Measurements from ENCODE around the gene PKHD1. TPM values are rescaled to one million over a fixed set of nuclear protein-coding genes. Genes with fewer than 3 reads are reported as not detected.

The PKHD1 gene
- total and polyA plus RNA-seq, 2 of the 8 experiments (the other 6 are each of a cell fraction or from before 2014, with no cell fraction given) = 0.06 to 0.09 TPM

DNA sequence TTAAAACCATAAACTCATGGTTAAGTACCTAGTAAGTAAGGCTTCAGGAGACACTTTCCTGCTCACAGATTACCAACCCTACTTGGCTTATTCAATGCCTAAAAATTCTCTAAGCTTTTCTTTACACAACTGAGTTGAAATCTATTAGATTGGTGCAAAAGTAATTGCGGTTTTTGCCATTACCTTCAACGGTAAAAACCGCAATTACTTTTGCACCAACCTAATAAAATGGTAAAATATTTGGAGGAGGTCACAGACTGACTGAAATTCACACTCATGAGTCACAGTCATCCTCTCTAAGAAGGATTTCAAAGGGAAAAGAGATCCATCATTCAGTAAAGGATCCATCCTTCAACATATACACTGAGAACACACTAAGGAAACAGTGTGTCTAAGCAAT is 25.9 kb downstream of the PKHD1 start:
- Histone ChIP-seq H2BK120ac (replicated peaks; ENCODE audit: low read depth, low read length) (no peak overlapping the region), H3K14ac (ENCODE audit: insufficient read length) (no peak overlapping the region), H2BK15ac (ENCODE audit: low read length) (no peak overlapping the region), H3K9me3 (ENCODE audit: insufficient read depth in 2 of 2, low read depth in 1 of 2, low read length in 1 of 2) (no peaks in the 10 kb centered on the region), H2AFZ (ENCODE audit: low read length) (no peak overlapping the region), H4K5ac (ENCODE audit: insufficient read length, low read depth, low read length) (no peak overlapping the region), H3K56ac (replicated peaks; ENCODE audit: insufficient read length, low read depth, low read length) (no peak overlapping the region), H3K79me1 (ENCODE audit: low read depth, low read length) (no peaks in the 10 kb centered on the region), H3K27ac (ENCODE audit: low read depth, low read length) (no peak overlapping the region), H2BK5ac (ENCODE audit: low read depth, low read length) (no peak overlapping the region), H3K4ac (replicated peaks; ENCODE audit: insufficient read length, low read depth, low read length) (no peak overlapping the region), H2BK20ac (ENCODE audit: low read length) (no peak overlapping the region), H2BK12ac (ENCODE audit: low read depth, low read length) (no peak overlapping the region), H4K20me1 (replicated peaks in 1 of 2; ENCODE audit: control insufficient read depth in 1 of 2, insufficient read depth in 2 of 2, low read length in 2 of 2) (no peaks in the 10 kb centered on the region), H3K23ac (ENCODE audit: insufficient read length) (no peak overlapping the region), H3K27me3 (replicated peaks in 1 of 4; ENCODE audit: control insufficient read depth in 3 of 4, extremely low read depth in 1 of 4, insufficient read depth in 3 of 4, low read length in 3 of 4) (no peaks in the 10 kb centered on the region), H3K4me2 (ENCODE audit: insufficient read depth in 1 of 2, low read depth in 2 of 2, low read length in 2 of 2) (no peak overlapping the region), H4K91ac (replicated peaks; ENCODE audit: insufficient read length, low read length) (no peak overlapping the region), H3K36me3 (ENCODE audit: control insufficient read depth in 2 of 4, insufficient read depth in 4 of 4, low read length in 3 of 4) (no peaks in the 10 kb centered on the region), H4K8ac (ENCODE audit: extremely low read depth, insufficient read depth, low read length) (no peak overlapping the region), H2AK5ac (ENCODE audit: low read depth, low read length) (no peak overlapping the region), H3K9ac (replicated peaks in 1 of 4; ENCODE audit: extremely low read depth in 1 of 4, low read depth in 3 of 4, low read length in 3 of 4) (no peak overlapping the region), H3K4me1 (replicated peaks in 1 of 4; ENCODE audit: control insufficient read depth in 3 of 4, insufficient read depth in 4 of 4, low read length in 3 of 4) (peaks cover 0 to 16% (median 7%) of the 10 kb centered on the region in 4 experiments; a peak in 5 of 7 replicates), H3K18ac (ENCODE audit: extremely low read depth, low read length) (no peak overlapping the region), H3K79me2 (ENCODE audit: control insufficient read depth in 1 of 2, insufficient read depth in 2 of 2, low read length in 2 of 2) (no peaks in the 10 kb centered on the region), H3K23me2 (ENCODE audit: low read depth, low read length) (no peaks in the 10 kb centered on the region; the same call in 1 of the 2 replicates), H3K4me3 (ENCODE audit: extremely low read depth in 1 of 4, insufficient read depth in 2 of 4, low read depth in 3 of 4, low read length in 4 of 4) (no peak overlapping the region)
- POLR2A ChIA-PET (ENCODE audit: partially characterized antibody) = no interaction called here
- CTCF ChIA-PET (ENCODE audit: partially characterized antibody) = interaction anchor here (1.0 to 2.7 kb wide), 7 partner anchors 10 to 203 kb away, joined by 3 to 14 read pairs (median 5); no protein-coding TSS in a partner anchor
- TF ChIP-seq CHD1 (IDR thresholded peaks at IDR 0.05; ENCODE audit: low read depth, low read length) = no peak
- no peak for TF ChIP-seq POLR2A (IDR thresholded peaks at IDR 0.05; ENCODE audit: control extremely low read depth in 1 of 2, low read depth in 2 of 2, low read length in 2 of 2)
- no peak for TF ChIP-seq CTBP2 (IDR thresholded peaks at IDR 0.05; ENCODE audit: borderline replicate concordance, insufficient read depth, insufficient read length, low read length)
- no peak for TF ChIP-seq KDM4A (IDR thresholded peaks at IDR 0.05; ENCODE audit: low read depth, low read length, severe bottlenecking)
- TF ChIP-seq TAF7 (optimal IDR thresholded peaks at IDR 0.05; ENCODE audit: borderline replicate concordance, low read depth, low read length) = no peak
- no peak for TF ChIP-seq KDM5A (IDR thresholded peaks at IDR 0.05; ENCODE audit: low read length)
- TF ChIP-seq EZH2 (IDR thresholded peaks at IDR 0.05; ENCODE audit: low read depth, low read length, severe bottlenecking) = no peak
- no peak for TF ChIP-seq BACH1 (IDR thresholded peaks at IDR 0.05; ENCODE audit: low read length)
- no peak for TF ChIP-seq USF2 (IDR thresholded peaks at IDR 0.05; ENCODE audit: low read length)
- 96% methylated on average over 3 of the region's 3 CpGs; no CpG with 5 or more reads in 1 of the 2 experiments for WGBS, 2 experiments (ENCODE audit: extremely low coverage in 1 of 2, insufficient coverage in 1 of 2, insufficient read length in 1 of 2, insufficient replicate concordance in 2 of 2, low coverage in 1 of 2, low lambda C conversion rate in 2 of 2, missing lambda C conversion rate in 1 of 2)
- no peak for FAIRE-seq
- no peak for DNase-seq (ENCODE audit: low read depth in 1 of 2, low spot score in 2 of 2)

Measured in H1 (cell line).